OCI-LY3 (cell line): ENCODE measurements around the gene UBE2L3.
"Not testable (repeated sequence)": the region's sequence is repeated elsewhere in the genome, so short reads cannot be mapped to it uniquely, and the experiment has no call there.

Experiments
- EZH2phosphoT487 ChIP-seq: fragments of 200-600 bp; shearing (Covaris generic); IDR thresholded peaks from 2 replicates; pipeline ENCODE4 v1.6.1; 2018; ENCODE audit warnings: antibody characterized with exemption, mixed run types, low read depth
- TF ChIP-seq, protein P1 (sequence below): fragments of 200-600, 300-600 bp; sonication (generic); IDR thresholded peaks from 2 replicates; pipeline ENCODE4 v1.5.1; 2014; ENCODE audit warnings: antibody characterized with exemption, low read length, low read depth

DNA sequence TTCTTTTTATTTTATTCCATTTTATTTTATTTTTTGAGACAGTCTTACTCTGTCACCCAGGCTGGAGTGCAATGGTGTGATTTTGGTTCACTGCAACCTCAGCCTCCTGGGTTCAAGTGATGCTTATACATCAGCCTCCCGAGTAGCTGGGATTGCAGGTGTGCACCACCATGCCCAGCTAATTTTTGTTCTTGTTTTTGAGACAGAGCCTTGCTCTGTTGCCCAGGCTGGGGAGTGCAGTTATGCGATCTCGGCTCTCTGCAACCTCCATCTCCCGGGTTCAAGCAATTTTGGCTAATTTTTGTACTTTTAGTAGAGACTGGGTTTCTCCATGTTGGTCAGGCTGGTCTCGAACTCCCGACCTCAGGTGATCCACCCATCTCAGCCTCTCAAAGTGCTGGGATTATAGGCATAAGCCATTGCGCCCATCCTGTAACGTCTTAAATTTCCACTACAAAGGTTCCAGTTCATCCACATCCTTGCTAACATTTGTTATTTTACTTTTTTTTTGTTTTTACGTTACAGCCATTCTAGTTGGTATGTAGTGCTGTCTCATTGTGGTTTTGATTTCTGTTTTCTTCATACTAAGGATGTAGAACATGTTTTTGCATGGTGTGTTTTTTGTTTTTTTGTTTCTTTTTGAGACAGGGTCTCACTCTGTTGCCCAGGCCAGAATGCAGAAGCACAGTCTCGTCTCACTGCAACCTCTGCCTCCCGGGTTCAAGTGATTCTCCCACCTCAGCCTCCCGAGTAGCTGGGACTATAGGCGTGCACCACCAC is 29.0 kb downstream of the UBE2L3 start:
- not testable (repeated sequence) for TF ChIP-seq EZH2phosphoT487
- TF ChIP-seq, protein P1, sequence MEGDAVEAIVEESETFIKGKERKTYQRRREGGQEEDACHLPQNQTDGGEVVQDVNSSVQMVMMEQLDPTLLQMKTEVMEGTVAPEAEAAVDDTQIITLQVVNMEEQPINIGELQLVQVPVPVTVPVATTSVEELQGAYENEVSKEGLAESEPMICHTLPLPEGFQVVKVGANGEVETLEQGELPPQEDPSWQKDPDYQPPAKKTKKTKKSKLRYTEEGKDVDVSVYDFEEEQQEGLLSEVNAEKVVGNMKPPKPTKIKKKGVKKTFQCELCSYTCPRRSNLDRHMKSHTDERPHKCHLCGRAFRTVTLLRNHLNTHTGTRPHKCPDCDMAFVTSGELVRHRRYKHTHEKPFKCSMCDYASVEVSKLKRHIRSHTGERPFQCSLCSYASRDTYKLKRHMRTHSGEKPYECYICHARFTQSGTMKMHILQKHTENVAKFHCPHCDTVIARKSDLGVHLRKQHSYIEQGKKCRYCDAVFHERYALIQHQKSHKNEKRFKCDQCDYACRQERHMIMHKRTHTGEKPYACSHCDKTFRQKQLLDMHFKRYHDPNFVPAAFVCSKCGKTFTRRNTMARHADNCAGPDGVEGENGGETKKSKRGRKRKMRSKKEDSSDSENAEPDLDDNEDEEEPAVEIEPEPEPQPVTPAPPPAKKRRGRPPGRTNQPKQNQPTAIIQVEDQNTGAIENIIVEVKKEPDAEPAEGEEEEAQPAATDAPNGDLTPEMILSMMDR = not testable (repeated sequence)
